Sigmoid colon (tissue), 7 donors: ENCODE results near the gene EXOC6B. TPM values are rescaled to one million over a fixed set of nuclear protein-coding genes. Genes with fewer than 3 reads are reported as not detected.

Experiments
- DNase-seq: peaks from one replicate; pipeline ENCODE4 v3.0.0-alpha.2; 2019
- H3K27ac ChIP-seq, 4 donors: fragments of 200-600 bp; sonication (generic); one replicate each; pipeline ENCODE4 v1.5.1; 2016 to 2019; ENCODE audit warnings: mild to moderate bottlenecking in 1 of 4
- H3K27me3 ChIP-seq, 3 donors: fragments of 200-600 bp; sonication (generic); one replicate each; pipeline ENCODE4 v1.5.1; 2019; ENCODE audit warnings: mild to moderate bottlenecking in 1 of 3
- H3K36me3 ChIP-seq, 4 donors: fragments of 200-600 bp; sonication (generic); one replicate each; pipeline ENCODE4 v1.5.1; 2016 to 2019
- H3K4me1 ChIP-seq, 4 donors: fragments of 200-600 bp; sonication (generic); one replicate each; pipeline ENCODE4 v1.5.1; 2017 to 2019
- H3K4me3 ChIP-seq, 4 donors: fragments of 200-600 bp; sonication (generic); one replicate each; pipeline ENCODE4 v1.5.1; 2017 to 2019; ENCODE audit warnings: mild to moderate bottlenecking in 2 of 4, moderate library complexity in 1 of 4
- H3K9me3 ChIP-seq, 4 donors: fragments of 200-600 bp in 3 of 4; sonication (generic) in 3 of 4; one replicate each; pipeline versions ENCODE4 v1.5.1 to v1.6.1; 2013 to 2019
- CTCF ChIP-seq, 4 experiments: fragments of 450-650 bp in 3 of 4; fragments of 200-600 bp in 1 of 4; IDR thresholded peaks; one replicate each; pipeline ENCODE4 v1.5.1; 2016 to 2019; ENCODE audit warnings: antibody characterized with exemption in 4 of 4, mild to moderate bottlenecking in 3 of 4, moderate library complexity in 2 of 4
- EP300 ChIP-seq, 4 donors: sonication (generic); formaldehyde crosslinking; IDR thresholded peaks; one replicate each; pipeline ENCODE4 v1.6.1; 2017; ENCODE audit warnings: antibody characterized with exemption in 4 of 4
- POLR2A ChIP-seq, 2 donors: fragments of 450-650 bp; IDR thresholded peaks; one replicate each; pipeline ENCODE4 v1.6.1; 2016; ENCODE audit warnings: antibody characterized with exemption in 2 of 2, mild to moderate bottlenecking in 2 of 2, moderate library complexity in 2 of 2
- POLR2AphosphoS5 ChIP-seq, 4 donors: sonication (generic); formaldehyde crosslinking; IDR thresholded peaks; one replicate each; pipeline ENCODE4 v1.6.1; 2017; ENCODE audit warnings: antibody characterized with exemption in 4 of 4
- WGBS, 2 donors: extraction: QIAGEN DNeasy Blood & Tissue Kit; methylation state at CpG; one replicate each; pipeline ENCODE4 v1.1.7; 2013; 5-methylcytosine and 5-hydroxymethylcytosine counted together
- intact Hi-C: fragments of 100-400 bp; cut with DNase I; formaldehyde crosslinking; loops from one replicate; pipeline ENCODE4 v1.15.1; 2023
- polyA plus RNA-seq, 3 donors: library from polyadenylated mRNA; stranded (reverse); fragments of 200-250 nt; gene quantifications; one replicate each; pipeline ENCODE4 v1.2.3, GENCODE V29; 2013
- total RNA-seq, 4 donors: library from RNA; depleted of rRNA; stranded (reverse); fragments of >200 nt; gene quantifications; one replicate each; pipeline ENCODE4 v1.1.0, GENCODE V29; 2016
- donor health status: healthy with polysubstance abuse.
- donor health status: Bipolar disorder and iron deficiency.
- donor health status: healthy.

EXOC6B gene
- total and polyA plus RNA-seq, 7 donors, result 5.0 to 46.1 (median 25.3) TPM

GRCh38 chr2:72716601-72717000 is 109.2 kb downstream of the EXOC6B start:
- no peak for DNase-seq
- H3K36me3 ChIP-seq, result peaks cover 0 to 6% (median 2%) of the 10 kb centered on the region in 4 donors
- TF ChIP-seq EP300 (IDR thresholded peaks at IDR 0.05) (no peak), POLR2A (IDR thresholded peaks at IDR 0.05) (no peak), POLR2AphosphoS5 (IDR thresholded peaks at IDR 0.05) (no peak), CTCF (IDR thresholded peaks at IDR 0.05) (no peak)
- intact Hi-C loops, result no loop called here
- no peaks in the 10 kb centered on the region for H3K9me3 ChIP-seq
- 30 to 67% methylated on average over 2 of the region's 2 CpGs for WGBS, 2 donors
- no peak overlapping the region for H3K4me3 ChIP-seq
- no peak overlapping the region for H3K27ac ChIP-seq
- no peaks in the 10 kb centered on the region for H3K4me1 ChIP-seq
- no peaks in the 10 kb centered on the region for H3K27me3 ChIP-seq

- no peak for DNase-seq
- Histone ChIP-seq H3K36me3 (peaks cover 0 to 6% (median 2%) of the 10 kb centered on the region in 4 donors), H3K27ac (no peak overlapping the region), H3K9me3 (no peaks in the 10 kb centered on the region), H3K4me1 (no peaks in the 10 kb centered on the region), H3K4me3 (no peak overlapping the region), H3K27me3 (no peaks in the 10 kb centered on the region)
- intact Hi-C loops, result no loop called here
- no peak for TF ChIP-seq POLR2AphosphoS5 (IDR thresholded peaks at IDR 0.05)
- TF ChIP-seq EP300 (IDR thresholded peaks at IDR 0.05), result no peak
- TF ChIP-seq CTCF (IDR thresholded peaks at IDR 0.05), result no peak
- TF ChIP-seq POLR2A (IDR thresholded peaks at IDR 0.05), result no peak
Measured at GRCh38 chr2:72713857-72714256, 112.0 kb downstream of the EXOC6B start.

GRCh38 chr2:72712977-72713376 is 112.9 kb downstream of the EXOC6B start:
- Histone ChIP-seq H3K36me3 (peaks cover 0 to 6% (median 1%) of the 10 kb centered on the region in 4 donors), H3K27ac (no peak overlapping the region), H3K4me3 (no peak overlapping the region), H3K4me1 (no peaks in the 10 kb centered on the region), H3K27me3 (no peaks in the 10 kb centered on the region), H3K9me3 (no peaks in the 10 kb centered on the region)
- no peak for TF ChIP-seq CTCF (IDR thresholded peaks at IDR 0.05)
- TF ChIP-seq EP300 (IDR thresholded peaks at IDR 0.05), result no peak
- no peak for TF ChIP-seq POLR2AphosphoS5 (IDR thresholded peaks at IDR 0.05)
- no peak for TF ChIP-seq POLR2A (IDR thresholded peaks at IDR 0.05)
- intact Hi-C loops, result no loop called here
- DNase-seq, result no peak

- Histone ChIP-seq H3K27me3 (no peaks in the 10 kb centered on the region), H3K36me3 (peaks cover 0 to 6% (median 0%) of the 10 kb centered on the region in 4 donors), H3K27ac (no peak overlapping the region), H3K9me3 (no peaks in the 10 kb centered on the region), H3K4me3 (no peak overlapping the region), H3K4me1 (no peaks in the 10 kb centered on the region)
- intact Hi-C loops, result no loop called here
- no peak for TF ChIP-seq CTCF (IDR thresholded peaks at IDR 0.05)
- no peak for TF ChIP-seq POLR2A (IDR thresholded peaks at IDR 0.05)
- no peak for TF ChIP-seq POLR2AphosphoS5 (IDR thresholded peaks at IDR 0.05)
- no peak for TF ChIP-seq EP300 (IDR thresholded peaks at IDR 0.05)
- DNase-seq, result no peak
Measured at GRCh38 chr2:72712304-72712703, 113.5 kb downstream of the EXOC6B start.

GRCh38 chr2:72710418-72711152 is 115.2 kb downstream of the EXOC6B start:
- no peak overlapping the region for H3K4me3 ChIP-seq
- WGBS, 2 donors, result 80 to 89% methylated on average over 1 of the region's 1 CpG
- TF ChIP-seq EP300 (IDR thresholded peaks at IDR 0.05) (no peak), CTCF (IDR thresholded peaks at IDR 0.05) (no peak), POLR2A (IDR thresholded peaks at IDR 0.05) (no peak), POLR2AphosphoS5 (IDR thresholded peaks at IDR 0.05) (no peak)
- no peaks in the 10 kb centered on the region for H3K9me3 ChIP-seq
- H3K36me3 ChIP-seq, result peaks cover 0 to 11% (median 0%) of the 10 kb centered on the region in 4 donors
- intact Hi-C loops, result no loop called here
- DNase-seq, result no peak
- H3K27ac ChIP-seq, result no peak overlapping the region
- H3K27me3 ChIP-seq, result no peaks in the 10 kb centered on the region
- no peaks in the 10 kb centered on the region for H3K4me1 ChIP-seq
